GM12878 (cell line): ENCODE measurements around the gene KDM8. TPM values are rescaled to one million over a fixed set of nuclear protein-coding genes. Genes with fewer than 3 reads are reported as not detected.

Experiments used
- ASH2L ChIP-seq: fragments of 300-600, 200-600 bp; sonication (generic); IDR thresholded peaks from 2 replicates; pipeline ENCODE4 v1.6.1; 2017; ENCODE audit warnings: low read depth, mild to moderate bottlenecking, borderline replicate concordance
- BACH1 ChIP-seq: fragments of 450-650 bp; IDR thresholded peaks from 2 replicates; pipeline ENCODE4 v1.6.1; 2017; ENCODE audit warnings: mild to moderate bottlenecking, borderline replicate concordance
- BCL11A ChIP-seq: IDR thresholded peaks from 2 replicates; pipeline ENCODE4 v1.6.1; 2011; ENCODE audit warnings: low read depth, low read length
- BMI1 ChIP-seq: fragments of 450-650 bp; IDR thresholded peaks from 2 replicates; pipeline ENCODE4 v1.6.1; 2016; ENCODE audit warnings: mild to moderate bottlenecking, moderate library complexity, borderline replicate concordance
- CHD1 ChIP-seq: IDR thresholded peaks from 2 replicates; pipeline ENCODE4 v1.6.1; 2012; ENCODE audit warnings: low read depth, low read length, improper control_type of control experiment
- CHD2 ChIP-seq: IDR thresholded peaks from 2 replicates; pipeline ENCODE4 v1.6.1; 2011; ENCODE audit warnings: low read depth, low read length, improper control_type of control experiment, borderline replicate concordance
- FOXK2 ChIP-seq: fragments of 450-650 bp; IDR thresholded peaks from 2 replicates; pipeline ENCODE4 v1.6.1; 2017; ENCODE audit warnings: mild to moderate bottlenecking, moderate library complexity
- GATAD2B ChIP-seq: fragments of 450-650 bp; conservative IDR thresholded peaks from 2 replicates; pipeline ENCODE4 v1.6.1; 2017; ENCODE audit warnings: low read depth, mild to moderate bottlenecking, moderate library complexity
- IKZF1 ChIP-seq: fragments of 450-650 bp; conservative IDR thresholded peaks from 2 replicates; pipeline ENCODE4 v1.6.1; 2017; ENCODE audit warnings: antibody characterized with exemption, mild to moderate bottlenecking
- KLF5 ChIP-seq: fragments of 450-650 bp; IDR thresholded peaks from 2 replicates; pipeline ENCODE4 v1.6.1; 2014; ENCODE audit warnings: mild to moderate bottlenecking; ENCODE audit not compliant: partially characterized antibody
- NFIC ChIP-seq: IDR thresholded peaks from 2 replicates; pipeline ENCODE4 v1.6.1; 2012; ENCODE audit warnings: low read depth, mild to moderate bottlenecking, inconsistent platforms, low read length, moderate library complexity
- RAD21 ChIP-seq: IDR thresholded peaks from 2 replicates; pipeline ENCODE4 v1.6.1; 2011; ENCODE audit warnings: mild to moderate bottlenecking, low read depth, low read length, moderate library complexity; ENCODE audit not compliant: insufficient read depth
- RUNX3 ChIP-seq: IDR thresholded peaks from 2 replicates; pipeline ENCODE4 v1.6.1; 2012; ENCODE audit warnings: low read length, inconsistent platforms
- SMC3 ChIP-seq: IDR thresholded peaks from 2 replicates; pipeline ENCODE4 v1.6.1; 2011; ENCODE audit warnings: low read length, improper control_type of control experiment, borderline replicate concordance
- polyA plus RNA-seq, 11 experiments: library from polyadenylated mRNA; depleted of rRNA in 4 of 11; unstranded in 6 of 11; stranded (reverse) in 5 of 11; fragments of >200 nt; fragmentation: Nextera tagmentation in 4 of 11; fragmentation: Illumina TruSeq in 1 of 11; extraction: Ambion mirVana in 4 of 11; extraction: Trizol in 1 of 11; gene quantifications; 1 replicate in 1 of 11; 2 replicates in 10 of 11; pipeline versions ENCODE4 v1.2.1 to v1.2.3, GENCODE V29; 2011 to 2016; ENCODE audit warnings: inconsistent platforms in 2 of 11, missing spikeins in 2 of 11, low read depth in 1 of 11
- total RNA-seq, 4 experiments: library from RNA; depleted of rRNA in 3 of 4; stranded (reverse); fragments of >200 nt in 3 of 4; fragmentation: Illumina TruSeq in 1 of 4; extraction: Trizol in 1 of 4; gene quantifications; 2 replicates each; pipeline versions ENCODE4 v1.2.1 to v1.2.3, GENCODE V29; 2013 to 2021
- TF ChIP-seq, protein P1 (sequence below): fragments of 450-650 bp; IDR thresholded peaks from 2 replicates; pipeline ENCODE4 v1.6.1; 2018; ENCODE audit warnings: mild to moderate bottlenecking, low read depth, moderate library complexity; ENCODE audit not compliant: partially characterized antibody
- TF ChIP-seq, protein P2 (sequence below): IDR thresholded peaks from 2 replicates; pipeline ENCODE4 v1.6.1; 2011; ENCODE audit warnings: borderline replicate concordance, low read depth, mild to moderate bottlenecking, moderate library complexity, low read length; ENCODE audit not compliant: insufficient read depth, poor library complexity, severe bottlenecking
- TF ChIP-seq, protein P3 (sequence below): fragments of 150-350 bp; IDR thresholded peaks from 2 replicates; pipeline ENCODE4 v1.6.1; 2016; ENCODE audit warnings: low read depth, low read length
- TF ChIP-seq, protein P4 (sequence below): fragments of 450-650 bp; formaldehyde crosslinking; IDR thresholded peaks from 2 replicates; pipeline ENCODE4 v1.5.0; 2022; ENCODE audit warnings: mild to moderate bottlenecking, missing genetic modification characterization

Gene KDM8
- total and polyA plus RNA-seq, 10 of the 15 experiments (the other 5 are each of a cell fraction or from before 2014, with no cell fraction given) = 0.79 to 8.9 (median 5.8) TPM

DNA sequence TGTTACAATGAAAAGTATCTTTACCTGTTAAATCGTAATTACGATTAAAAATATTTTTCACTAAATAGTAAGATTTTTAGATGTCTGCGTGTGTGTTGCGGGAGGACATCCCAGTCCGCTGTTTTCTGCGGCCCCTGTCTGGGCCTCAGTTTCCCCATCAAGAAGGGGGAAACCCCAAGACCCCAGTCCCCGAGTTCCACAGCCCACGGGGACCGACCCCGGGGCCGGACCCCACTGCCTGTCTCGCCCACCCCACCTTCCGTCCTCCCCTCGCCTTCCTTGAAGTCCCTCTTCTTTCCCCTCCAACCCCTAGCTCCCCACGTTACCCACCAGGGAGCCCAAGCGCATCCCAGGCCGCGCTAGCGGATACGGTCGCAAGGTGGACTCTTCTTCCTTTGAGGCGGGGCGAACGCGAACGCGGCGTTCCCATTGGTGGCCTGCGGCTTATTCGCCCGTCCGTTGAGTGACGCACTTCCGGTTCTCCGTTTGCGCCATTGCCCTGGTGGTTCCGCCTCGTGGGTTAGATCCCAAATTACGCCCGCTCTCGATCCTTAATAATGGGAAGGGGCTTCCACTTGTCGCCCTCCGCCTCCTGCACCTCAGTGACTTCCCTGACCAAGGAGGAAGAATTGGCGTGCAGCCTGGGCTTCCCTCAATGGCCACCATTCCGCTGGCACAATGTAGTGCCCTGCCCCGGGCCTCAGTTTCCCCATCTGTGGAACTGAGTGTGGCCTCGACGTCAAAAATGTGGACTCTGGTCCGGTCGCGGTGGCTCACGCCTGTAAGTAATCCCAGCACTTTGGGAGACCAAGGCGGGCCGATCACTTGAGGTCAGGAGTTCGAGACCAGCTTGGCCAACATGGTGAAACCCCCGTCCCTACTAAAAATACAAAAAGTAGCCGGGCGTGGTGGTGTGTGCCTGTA, 65.3 kb downstream of the KDM8 start, which contains the start of gene NSMCE1 (continued):
- TF ChIP-seq BACH1 = peak; percentile 6; the same call in 1 of the 2 replicates
- TF ChIP-seq CHD2 = peak; percentile 85; the same call in 1 of the 2 replicates
- no peak for TF ChIP-seq NFIC
- TF ChIP-seq, protein P1, sequence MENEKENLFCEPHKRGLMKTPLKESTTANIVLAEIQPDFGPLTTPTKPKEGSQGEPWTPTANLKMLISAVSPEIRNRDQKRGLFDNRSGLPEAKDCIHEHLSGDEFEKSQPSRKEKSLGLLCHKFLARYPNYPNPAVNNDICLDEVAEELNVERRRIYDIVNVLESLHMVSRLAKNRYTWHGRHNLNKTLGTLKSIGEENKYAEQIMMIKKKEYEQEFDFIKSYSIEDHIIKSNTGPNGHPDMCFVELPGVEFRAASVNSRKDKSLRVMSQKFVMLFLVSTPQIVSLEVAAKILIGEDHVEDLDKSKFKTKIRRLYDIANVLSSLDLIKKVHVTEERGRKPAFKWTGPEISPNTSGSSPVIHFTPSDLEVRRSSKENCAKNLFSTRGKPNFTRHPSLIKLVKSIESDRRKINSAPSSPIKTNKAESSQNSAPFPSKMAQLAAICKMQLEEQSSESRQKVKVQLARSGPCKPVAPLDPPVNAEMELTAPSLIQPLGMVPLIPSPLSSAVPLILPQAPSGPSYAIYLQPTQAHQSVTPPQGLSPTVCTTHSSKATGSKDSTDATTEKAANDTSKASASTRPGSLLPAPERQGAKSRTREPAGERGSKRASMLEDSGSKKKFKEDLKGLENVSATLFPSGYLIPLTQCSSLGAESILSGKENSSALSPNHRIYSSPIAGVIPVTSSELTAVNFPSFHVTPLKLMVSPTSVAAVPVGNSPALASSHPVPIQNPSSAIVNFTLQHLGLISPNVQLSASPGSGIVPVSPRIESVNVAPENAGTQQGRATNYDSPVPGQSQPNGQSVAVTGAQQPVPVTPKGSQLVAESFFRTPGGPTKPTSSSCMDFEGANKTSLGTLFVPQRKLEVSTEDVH = no peak
- no peak for TF ChIP-seq KLF5
- TF ChIP-seq GATAD2B = peak; percentile 78
- no peak for TF ChIP-seq SMC3
- TF ChIP-seq RUNX3 = peak; percentile 6; the same call in 1 of the 2 replicates
- no peak; the same call in 1 of the 2 replicates for TF ChIP-seq BMI1
- no peak for TF ChIP-seq RAD21
- TF ChIP-seq CHD1 = no peak
- peak; percentile 93 for TF ChIP-seq IKZF1
- TF ChIP-seq, protein P2, sequence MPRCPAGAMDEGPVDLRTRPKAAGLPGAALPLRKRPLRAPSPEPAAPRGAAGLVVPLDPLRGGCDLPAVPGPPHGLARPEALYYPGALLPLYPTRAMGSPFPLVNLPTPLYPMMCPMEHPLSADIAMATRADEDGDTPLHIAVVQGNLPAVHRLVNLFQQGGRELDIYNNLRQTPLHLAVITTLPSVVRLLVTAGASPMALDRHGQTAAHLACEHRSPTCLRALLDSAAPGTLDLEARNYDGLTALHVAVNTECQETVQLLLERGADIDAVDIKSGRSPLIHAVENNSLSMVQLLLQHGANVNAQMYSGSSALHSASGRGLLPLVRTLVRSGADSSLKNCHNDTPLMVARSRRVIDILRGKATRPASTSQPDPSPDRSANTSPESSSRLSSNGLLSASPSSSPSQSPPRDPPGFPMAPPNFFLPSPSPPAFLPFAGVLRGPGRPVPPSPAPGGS = no peak
- TF ChIP-seq, protein P3, sequence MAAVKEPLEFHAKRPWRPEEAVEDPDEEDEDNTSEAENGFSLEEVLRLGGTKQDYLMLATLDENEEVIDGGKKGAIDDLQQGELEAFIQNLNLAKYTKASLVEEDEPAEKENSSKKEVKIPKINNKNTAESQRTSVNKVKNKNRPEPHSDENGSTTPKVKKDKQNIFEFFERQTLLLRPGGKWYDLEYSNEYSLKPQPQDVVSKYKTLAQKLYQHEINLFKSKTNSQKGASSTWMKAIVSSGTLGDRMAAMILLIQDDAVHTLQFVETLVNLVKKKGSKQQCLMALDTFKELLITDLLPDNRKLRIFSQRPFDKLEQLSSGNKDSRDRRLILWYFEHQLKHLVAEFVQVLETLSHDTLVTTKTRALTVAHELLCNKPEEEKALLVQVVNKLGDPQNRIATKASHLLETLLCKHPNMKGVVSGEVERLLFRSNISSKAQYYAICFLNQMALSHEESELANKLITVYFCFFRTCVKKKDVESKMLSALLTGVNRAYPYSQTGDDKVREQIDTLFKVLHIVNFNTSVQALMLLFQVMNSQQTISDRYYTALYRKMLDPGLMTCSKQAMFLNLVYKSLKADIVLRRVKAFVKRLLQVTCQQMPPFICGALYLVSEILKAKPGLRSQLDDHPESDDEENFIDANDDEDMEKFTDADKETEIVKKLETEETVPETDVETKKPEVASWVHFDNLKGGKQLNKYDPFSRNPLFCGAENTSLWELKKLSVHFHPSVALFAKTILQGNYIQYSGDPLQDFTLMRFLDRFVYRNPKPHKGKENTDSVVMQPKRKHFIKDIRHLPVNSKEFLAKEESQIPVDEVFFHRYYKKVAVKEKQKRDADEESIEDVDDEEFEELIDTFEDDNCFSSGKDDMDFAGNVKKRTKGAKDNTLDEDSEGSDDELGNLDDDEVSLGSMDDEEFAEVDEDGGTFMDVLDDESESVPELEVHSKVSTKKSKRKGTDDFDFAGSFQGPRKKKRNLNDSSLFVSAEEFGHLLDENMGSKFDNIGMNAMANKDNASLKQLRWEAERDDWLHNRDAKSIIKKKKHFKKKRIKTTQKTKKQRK = no peak
- TF ChIP-seq BCL11A = 0 out of 2 replicates have a peak, but pooled peaks have one; percentile 13
- no peak for TF ChIP-seq ASH2L
- TF ChIP-seq, protein P4, sequence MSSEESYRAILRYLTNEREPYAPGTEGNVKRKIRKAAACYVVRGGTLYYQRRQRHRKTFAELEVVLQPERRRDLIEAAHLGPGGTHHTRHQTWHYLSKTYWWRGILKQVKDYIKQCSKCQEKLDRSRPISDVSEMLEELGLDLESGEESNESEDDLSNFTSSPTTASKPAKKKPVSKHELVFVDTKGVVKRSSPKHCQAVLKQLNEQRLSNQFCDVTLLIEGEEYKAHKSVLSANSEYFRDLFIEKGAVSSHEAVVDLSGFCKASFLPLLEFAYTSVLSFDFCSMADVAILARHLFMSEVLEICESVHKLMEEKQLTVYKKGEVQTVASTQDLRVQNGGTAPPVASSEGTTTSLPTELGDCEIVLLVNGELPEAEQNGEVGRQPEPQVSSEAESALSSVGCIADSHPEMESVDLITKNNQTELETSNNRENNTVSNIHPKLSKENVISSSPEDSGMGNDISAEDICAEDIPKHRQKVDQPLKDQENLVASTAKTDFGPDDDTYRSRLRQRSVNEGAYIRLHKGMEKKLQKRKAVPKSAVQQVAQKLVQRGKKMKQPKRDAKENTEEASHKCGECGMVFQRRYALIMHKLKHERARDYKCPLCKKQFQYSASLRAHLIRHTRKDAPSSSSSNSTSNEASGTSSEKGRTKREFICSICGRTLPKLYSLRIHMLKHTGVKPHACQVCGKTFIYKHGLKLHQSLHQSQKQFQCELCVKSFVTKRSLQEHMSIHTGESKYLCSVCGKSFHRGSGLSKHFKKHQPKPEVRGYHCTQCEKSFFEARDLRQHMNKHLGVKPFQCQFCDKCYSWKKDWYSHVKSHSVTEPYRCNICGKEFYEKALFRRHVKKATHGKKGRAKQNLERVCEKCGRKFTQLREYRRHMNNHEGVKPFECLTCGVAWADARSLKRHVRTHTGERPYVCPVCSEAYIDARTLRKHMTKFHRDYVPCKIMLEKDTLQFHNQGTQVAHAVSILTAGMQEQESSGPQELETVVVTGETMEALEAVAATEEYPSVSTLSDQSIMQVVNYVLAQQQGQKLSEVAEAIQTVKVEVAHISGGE (CRISPR knock-in tag) = no peak
- no peak for TF ChIP-seq FOXK2
